Measurements from ENCODE around the gene NKAIN2. TPM values are rescaled to one million over a fixed set of nuclear protein-coding genes. Genes with fewer than 3 reads are reported as not detected.
"Not testable (repeated sequence)": the region's sequence is repeated elsewhere in the genome, so short reads cannot be mapped to it uniquely, and the experiment has no call there.

NKAIN2 gene
- total RNA-seq, 1 experiment from 2014 or later = not detected

DNA sequence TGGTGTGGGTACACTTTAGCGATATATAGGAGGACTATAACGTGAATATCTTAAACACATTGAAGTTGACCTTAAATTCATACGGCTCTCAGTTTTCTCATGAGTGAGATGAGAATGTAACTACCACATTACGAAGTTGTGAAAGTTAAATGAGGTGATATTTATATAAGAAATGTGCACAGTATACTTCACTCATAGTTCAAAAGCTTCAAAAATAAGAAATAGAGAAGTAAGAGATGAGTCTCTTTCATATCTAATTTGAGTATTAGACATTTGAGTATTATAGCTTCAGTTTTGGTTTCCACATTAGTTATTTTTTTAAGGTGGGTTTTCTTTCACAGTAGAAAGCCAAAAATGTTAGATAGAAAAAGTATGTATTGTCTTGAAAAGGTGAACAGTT is 183.3 kb downstream of the NKAIN2 start:
- H3K9me2 ChIP-seq (ENCODE audit: insufficient read depth) = no peaks in the 10 kb centered on the region
- peaks cover 6% of the 10 kb centered on the region; the same call in 1 of the 2 replicates for H3K27me3 ChIP-seq (ENCODE audit: insufficient read depth, low read length)
- no peaks in the 10 kb centered on the region for H3K9me3 ChIP-seq (ENCODE audit: control insufficient read depth in 1 of 2, insufficient read depth in 1 of 2, low read depth in 1 of 2, low read length in 2 of 2)
- H3K4me1 ChIP-seq (ENCODE audit: control insufficient read depth in 1 of 2, insufficient read depth in 2 of 2, low read length in 2 of 2) = no peaks in the 10 kb centered on the region
- no peak overlapping the region for H3K27ac ChIP-seq (ENCODE audit: low read depth, low read length)
- intact Hi-C loops (cut with micrococcal nuclease) = no loop called here
- H3K36me3 ChIP-seq (ENCODE audit: control insufficient read depth in 1 of 2, insufficient read depth in 2 of 2, low read length in 2 of 2) = no peaks in the 10 kb centered on the region
- DNase-seq (ENCODE audit: low read depth, low spot score) = no peak
- RAD21 ChIA-PET (ENCODE audit: low non-redundant PET in 1 of 2, low total read pairs in 2 of 2, uncharacterized antibody in 2 of 2, unreplicated experiment in 2 of 2) = no interaction called here
- no peak overlapping the region for H3K4me3 ChIP-seq (replicated peaks in 1 of 2; ENCODE audit: low read depth in 1 of 2, low read length in 2 of 2)
- no peaks in the 10 kb centered on the region for H3K79me2 ChIP-seq (ENCODE audit: insufficient read depth, low read length)
- no peak overlapping the region for H3K9ac ChIP-seq (ENCODE audit: low read length)
- POLR2A ChIA-PET = no interaction called here
- ATAC-seq = no peak
- H3K4me2 ChIP-seq (ENCODE audit: low read length) = no peak overlapping the region
- CTCF ChIA-PET = no interaction called here
- BruUV-seq (replicated peaks) = no TSS peak
- H2AFZ ChIP-seq (ENCODE audit: low read depth, low read length, poor library complexity, severe bottlenecking) = no peak overlapping the region
- no peaks in the 10 kb centered on the region for H4K20me1 ChIP-seq (ENCODE audit: insufficient read depth)
- TF ChIP-seq ZNF274 (IDR thresholded peaks at IDR 0.05; ENCODE audit: low read depth, low read length) (no peak), TCF7L2 (IDR thresholded peaks at IDR 0.05; ENCODE audit: borderline replicate concordance, extremely low read depth, insufficient read depth, insufficient read length) (no peak), CEBPB (IDR thresholded peaks at IDR 0.05; ENCODE audit: low read depth) (no peak), FOSL1 (IDR thresholded peaks at IDR 0.05; ENCODE audit: low read depth) (no peak), SRF (IDR thresholded peaks at IDR 0.05; ENCODE audit: low read depth) (no peak), EZH2phosphoT487 (IDR thresholded peaks at IDR 0.05; ENCODE audit: borderline replicate concordance) (no peak)
- TF ChIP-seq, protein P1, sequence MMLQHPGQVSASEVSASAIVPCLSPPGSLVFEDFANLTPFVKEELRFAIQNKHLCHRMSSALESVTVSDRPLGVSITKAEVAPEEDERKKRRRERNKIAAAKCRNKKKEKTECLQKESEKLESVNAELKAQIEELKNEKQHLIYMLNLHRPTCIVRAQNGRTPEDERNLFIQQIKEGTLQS (IDR thresholded peaks at IDR 0.05) = no peak
- TF ChIP-seq, protein P2, sequence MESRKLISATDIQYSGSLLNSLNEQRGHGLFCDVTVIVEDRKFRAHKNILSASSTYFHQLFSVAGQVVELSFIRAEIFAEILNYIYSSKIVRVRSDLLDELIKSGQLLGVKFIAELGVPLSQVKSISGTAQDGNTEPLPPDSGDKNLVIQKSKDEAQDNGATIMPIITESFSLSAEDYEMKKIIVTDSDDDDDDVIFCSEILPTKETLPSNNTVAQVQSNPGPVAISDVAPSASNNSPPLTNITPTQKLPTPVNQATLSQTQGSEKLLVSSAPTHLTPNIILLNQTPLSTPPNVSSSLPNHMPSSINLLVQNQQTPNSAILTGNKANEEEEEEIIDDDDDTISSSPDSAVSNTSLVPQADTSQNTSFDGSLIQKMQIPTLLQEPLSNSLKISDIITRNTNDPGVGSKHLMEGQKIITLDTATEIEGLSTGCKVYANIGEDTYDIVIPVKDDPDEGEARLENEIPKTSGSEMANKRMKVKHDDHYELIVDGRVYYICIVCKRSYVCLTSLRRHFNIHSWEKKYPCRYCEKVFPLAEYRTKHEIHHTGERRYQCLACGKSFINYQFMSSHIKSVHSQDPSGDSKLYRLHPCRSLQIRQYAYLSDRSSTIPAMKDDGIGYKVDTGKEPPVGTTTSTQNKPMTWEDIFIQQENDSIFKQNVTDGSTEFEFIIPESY (IDR thresholded peaks at IDR 0.05; ENCODE audit: extremely low read depth, insufficient replicate concordance, low read length) = no peak

DNA sequence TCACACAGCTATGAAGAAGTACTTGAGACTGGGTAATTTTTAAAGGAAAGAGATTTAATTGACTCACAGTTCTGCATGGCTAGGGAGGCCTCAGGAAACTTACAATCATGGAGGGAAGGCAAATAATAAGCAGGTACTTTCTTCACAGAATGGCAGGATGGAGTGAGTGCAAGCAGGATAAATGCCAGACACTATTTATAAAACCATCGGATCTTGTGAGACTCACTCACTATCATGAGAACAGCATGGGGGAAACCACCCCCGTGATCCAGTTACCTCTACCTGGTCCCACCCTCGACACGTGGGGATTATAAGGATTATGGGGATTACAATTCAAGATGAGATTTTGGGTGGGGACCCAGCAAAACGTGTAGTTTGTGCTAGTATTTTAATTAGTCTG is 186.3 kb downstream of the NKAIN2 start:
- H3K36me3 ChIP-seq (ENCODE audit: control insufficient read depth in 1 of 2, insufficient read depth in 2 of 2, low read length in 2 of 2); H3K4me1 ChIP-seq (ENCODE audit: control insufficient read depth in 1 of 2, insufficient read depth in 2 of 2, low read length in 2 of 2); RAD21 ChIA-PET (ENCODE audit: low non-redundant PET in 1 of 2, low total read pairs in 2 of 2, uncharacterized antibody in 2 of 2, unreplicated experiment in 2 of 2); intact Hi-C loops (cut with micrococcal nuclease); H4K20me1 ChIP-seq (ENCODE audit: insufficient read depth); H3K9me3 ChIP-seq (ENCODE audit: control insufficient read depth in 1 of 2, insufficient read depth in 1 of 2, low read depth in 1 of 2, low read length in 2 of 2); H2AFZ ChIP-seq (ENCODE audit: low read depth, low read length, poor library complexity, severe bottlenecking); H3K9ac ChIP-seq (ENCODE audit: low read length); H3K79me2 ChIP-seq (ENCODE audit: insufficient read depth, low read length); H3K4me3 ChIP-seq (replicated peaks in 1 of 2; ENCODE audit: low read depth in 1 of 2, low read length in 2 of 2); BruUV-seq (replicated peaks); CTCF ChIA-PET; DNase-seq (ENCODE audit: low read depth, low spot score); H3K27me3 ChIP-seq (ENCODE audit: insufficient read depth, low read length); H3K9me2 ChIP-seq (ENCODE audit: insufficient read depth); H3K27ac ChIP-seq (ENCODE audit: low read depth, low read length); ATAC-seq; H3K4me2 ChIP-seq (ENCODE audit: low read length); POLR2A ChIA-PET: not testable (repeated sequence)
